GM18517 (cell line): ENCODE data around the gene SLC37A1.

Experiments used
- ATAC-seq: cut with Tn5 transposase; IDR thresholded peaks from one replicate; pipeline ENCODE4 v1.9.1; 2021; ENCODE audit warnings: mild to moderate bottlenecking, moderate library complexity; ENCODE audit not compliant: unreplicated experiment

Gene SLC37A1

DNA sequence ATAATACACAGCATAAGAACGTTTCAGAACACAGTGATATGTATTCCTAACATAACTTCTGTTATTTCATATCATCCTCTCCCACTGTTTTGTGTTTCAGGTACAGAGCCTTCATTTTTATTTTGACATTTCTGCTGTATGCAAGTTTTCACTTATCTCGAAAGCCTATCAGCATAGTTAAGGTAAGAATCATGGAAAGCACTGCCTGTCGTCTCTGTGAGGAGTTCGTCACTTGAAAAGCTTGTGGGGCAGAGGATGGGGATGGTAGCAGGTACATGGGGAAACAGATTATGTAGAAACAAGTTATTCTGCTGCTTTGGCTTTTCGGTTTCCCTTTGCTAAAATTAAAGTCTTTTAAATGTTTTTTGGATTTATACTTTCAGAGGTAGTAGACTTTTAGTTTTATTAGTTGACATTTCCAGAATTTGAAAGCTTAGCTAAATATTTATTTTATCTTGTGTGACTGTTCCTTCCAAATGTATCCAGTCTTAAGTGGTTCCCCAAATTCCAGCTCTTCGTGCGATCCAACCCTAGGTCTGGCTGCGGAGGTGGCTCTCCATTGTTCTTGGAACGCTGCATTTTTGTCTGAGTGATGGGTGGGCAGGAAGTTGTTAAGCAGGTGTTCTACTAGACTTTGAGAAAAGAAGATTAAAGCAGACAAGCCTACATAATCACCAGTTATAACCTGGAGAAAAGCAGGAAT is 12.2 kb downstream of the SLC37A1 start:
- ATAC-seq = no peak

DNA sequence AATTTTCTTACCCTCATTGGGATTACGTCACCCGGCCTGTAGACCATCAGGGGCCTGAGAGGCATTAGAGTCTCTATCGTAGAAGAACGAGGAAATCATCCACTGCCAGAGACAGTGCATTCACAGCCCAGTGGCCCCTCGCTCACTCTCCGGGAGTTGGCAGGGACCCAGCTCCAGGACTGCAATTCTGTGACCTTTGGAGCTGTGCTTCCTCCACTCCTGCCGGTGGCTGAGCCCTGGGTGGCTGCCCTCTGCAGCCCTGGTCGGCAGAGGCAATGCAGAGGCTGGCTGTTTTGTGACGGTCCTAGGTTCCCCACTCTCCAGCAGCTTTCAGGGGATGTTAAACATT is 12.7 kb downstream of the SLC37A1 start:
- no peak for ATAC-seq

DNA sequence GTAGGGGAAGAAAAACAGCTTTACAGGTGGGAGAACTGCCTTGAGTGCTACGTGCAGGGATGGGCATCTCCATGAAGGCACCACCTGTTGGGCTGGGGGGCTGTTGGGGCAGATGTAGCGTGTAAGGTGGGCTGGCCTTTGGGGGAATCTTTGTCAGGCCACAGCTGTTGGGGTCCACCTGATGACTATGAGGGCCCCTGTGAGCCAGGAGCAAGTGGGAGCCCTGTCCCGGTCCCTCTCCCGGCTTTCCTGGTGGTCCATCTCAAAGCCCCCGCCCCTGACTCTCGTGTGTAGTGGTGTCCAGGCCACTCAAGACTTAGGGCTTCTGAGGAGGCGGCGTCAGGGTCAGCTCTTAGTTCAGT is 13.5 kb downstream of the SLC37A1 start:
- no peak for ATAC-seq

DNA sequence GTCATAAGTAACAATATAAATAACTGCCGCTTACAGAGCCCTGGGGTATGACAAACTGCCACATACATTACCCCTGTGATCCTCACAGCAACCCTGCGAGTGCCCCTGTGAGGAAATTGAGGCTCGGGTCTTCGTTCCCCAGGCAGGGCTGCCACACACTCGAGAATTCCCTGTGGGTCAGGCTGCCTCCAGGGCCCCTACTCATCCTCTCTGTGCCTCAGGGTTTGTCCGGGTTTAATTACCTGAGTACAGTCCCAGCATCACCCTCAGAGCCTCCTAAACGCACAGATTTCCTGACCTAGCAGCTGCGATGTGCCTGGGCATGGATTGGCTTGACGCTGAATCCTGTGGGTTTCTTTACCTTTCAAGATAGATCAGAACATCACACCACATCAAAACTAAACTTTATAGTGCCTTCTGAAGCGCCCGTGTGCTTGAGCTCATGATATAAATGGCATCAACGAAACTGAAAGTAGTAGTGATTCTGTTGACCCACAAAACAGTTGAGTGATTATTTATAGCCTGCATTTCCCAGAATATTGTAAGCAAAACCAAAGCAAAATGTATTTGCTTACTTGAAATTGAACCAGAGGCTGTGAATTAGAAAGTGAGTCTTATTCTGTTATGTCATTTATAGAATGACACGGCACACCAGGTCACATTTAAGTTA is 14.0 kb downstream of the SLC37A1 start:
- ATAC-seq = no peak

DNA sequence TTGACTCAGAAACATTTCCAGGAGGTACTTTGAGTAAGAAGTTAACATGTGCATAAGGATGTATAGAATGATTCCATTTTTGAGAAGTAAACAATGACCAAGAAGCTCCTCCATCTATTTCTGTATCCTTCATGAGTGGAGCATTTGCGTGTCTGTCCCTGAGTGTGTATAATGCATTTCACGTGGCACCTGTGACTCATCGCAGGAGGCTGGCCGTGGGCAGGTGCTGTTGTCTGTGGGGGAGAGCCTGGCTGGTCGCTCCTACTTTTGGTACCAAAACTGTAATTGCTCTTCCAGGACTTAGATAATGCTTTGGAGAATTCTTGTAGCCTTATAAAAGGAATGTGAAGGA is 16.5 kb downstream of the SLC37A1 start:
- no peak for ATAC-seq

DNA sequence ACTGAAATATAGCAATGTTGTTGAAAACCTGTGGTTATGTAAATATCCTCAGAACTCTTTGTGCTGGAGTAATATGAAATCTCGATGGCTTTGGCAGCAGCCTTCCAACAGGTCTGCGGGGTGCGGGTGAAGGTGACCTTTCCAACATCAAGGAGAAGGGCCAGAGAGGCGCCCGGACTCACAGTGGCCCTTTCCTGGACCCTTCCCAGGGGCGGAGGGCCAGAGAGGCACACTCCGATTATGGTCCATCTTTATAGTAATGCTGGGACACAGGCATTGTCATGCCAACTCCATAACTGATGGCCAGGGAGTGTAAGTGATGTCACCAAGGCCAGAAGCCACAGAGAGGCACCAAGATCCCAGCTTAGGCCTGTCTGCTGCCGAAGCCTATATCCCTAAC is 18.1 kb downstream of the SLC37A1 start:
- ATAC-seq = no peak

DNA sequence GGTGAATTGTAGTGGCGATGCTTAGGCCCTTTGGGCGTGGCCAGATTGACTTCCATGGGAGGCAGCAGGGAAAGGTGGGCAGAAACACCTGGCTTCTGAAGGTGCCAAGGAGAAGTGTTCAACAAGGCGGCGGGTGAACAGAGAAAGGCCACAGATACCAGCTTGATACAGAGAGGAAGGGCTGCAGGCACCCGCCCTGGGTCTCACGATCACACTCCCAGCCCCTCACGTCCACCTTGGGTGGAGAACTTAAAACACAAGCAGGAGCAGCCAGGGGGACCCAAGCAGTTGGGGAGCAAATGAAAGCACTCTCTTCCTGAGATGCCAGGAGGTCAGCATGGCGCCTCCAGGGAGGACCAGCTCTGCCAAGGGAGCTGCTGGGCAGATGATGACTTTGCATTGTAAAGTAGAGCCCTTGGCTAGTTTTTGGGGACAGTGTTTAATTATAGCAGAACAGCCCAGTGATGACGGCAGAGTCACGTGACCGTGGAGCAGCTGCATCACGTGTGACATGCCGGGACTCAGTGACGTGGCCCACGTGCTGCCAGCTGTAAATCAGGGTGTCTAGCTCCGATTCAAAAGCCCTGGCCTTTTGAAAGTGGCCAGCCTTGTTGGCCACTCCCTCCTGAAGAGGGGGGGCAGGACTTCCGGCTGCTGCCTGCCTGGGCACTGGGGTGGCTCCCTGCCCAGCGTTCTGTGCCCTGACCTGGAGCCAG is 19.0 kb downstream of the SLC37A1 start:
- no peak for ATAC-seq

DNA sequence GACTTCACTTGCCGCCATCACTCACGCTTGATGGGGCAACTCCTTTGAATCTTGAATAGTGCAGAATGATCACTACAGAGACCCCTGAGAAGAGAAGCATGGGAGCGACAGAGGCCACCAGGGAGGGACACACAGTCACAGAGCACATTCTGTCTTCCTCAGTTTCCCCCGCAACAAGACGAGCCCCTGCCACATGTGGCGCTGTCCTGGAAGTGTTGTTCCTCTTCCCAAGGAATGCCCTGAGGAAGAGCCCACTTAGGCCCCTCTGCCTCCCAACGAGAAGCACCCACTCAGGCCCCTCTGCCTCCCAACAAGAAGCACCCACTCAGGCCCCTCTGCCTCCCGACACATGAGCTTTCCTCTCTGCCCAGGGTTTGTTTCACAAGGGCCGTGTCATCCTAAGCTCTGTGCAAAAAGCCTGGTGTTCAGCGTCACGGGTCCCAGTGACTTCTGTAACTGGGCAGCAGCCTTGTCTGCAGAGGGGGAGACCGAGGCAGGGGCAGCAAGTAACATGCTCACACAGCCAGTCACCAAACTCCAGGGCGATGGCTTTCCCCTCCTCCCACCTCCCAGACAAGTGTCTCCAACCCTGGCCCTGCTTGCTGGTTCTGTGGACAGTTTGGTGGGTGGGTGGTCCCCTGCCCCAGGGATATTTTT is 19.8 kb downstream of the SLC37A1 start:
- ATAC-seq = no peak

DNA sequence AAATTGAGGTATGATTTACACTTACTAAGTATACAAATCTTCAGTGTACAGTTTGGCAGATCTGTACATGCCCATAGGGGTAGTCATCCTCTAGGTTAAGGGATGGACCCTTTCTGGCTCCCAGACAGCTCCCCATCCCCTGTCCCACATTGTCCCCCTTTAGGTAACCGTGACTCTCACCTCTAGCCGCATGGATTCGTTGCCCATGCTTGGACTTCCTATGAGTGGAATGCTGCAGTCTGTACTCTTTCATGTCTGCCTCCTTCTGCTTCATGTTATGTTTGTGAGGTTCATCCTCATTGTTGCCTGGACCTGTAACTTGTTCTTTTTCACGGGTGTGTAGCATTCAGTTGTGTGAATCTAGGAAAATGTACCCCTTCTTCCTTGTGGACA is 20.3 kb downstream of the SLC37A1 start:
- no peak for ATAC-seq

DNA sequence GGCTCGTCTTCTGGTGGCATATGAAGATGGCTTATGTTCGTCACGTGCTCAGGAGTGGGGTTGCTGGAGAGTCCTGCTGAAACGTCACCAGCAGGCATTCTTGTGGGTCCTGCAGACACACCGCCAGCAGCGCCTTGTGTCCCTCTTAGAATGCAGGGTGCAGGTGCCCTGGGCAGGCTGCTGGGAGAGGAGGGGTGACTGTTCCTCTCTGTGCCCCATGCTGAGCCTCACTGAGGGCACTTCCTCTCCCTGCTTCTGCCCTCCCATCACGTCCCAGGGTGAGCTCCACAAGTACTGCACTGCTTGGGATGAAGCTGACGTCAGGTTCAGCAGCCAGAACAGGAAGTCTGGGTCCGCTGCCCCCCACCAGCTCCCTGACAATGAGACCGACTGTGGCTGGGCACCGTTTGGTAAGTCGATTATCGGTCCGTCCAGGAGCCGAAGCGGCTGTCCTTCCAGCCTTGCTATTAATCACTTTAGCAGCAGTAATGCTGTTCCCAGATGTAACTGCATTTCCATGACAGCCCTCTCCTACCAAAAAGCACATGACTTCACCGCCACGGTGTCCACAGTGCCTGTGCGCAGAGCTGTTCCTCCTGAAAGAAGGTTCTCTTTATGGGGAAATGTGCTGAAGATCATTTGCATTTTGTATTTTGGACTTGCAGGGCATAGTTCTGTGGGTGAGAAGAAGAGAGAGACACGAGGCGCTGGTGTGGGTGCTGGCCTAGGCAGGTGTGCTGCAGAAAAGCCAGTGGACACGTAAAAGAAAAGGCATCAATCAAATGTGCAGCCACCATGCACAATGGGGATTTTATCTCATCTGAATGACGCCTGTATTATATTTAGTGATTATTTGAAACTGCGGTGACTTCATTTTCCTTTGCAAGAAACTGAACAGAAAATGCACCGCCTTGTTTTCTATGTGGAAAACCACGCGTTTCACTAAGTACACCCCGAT is 21.0 kb downstream of the SLC37A1 start:
- ATAC-seq = peak; percentile 43

DNA sequence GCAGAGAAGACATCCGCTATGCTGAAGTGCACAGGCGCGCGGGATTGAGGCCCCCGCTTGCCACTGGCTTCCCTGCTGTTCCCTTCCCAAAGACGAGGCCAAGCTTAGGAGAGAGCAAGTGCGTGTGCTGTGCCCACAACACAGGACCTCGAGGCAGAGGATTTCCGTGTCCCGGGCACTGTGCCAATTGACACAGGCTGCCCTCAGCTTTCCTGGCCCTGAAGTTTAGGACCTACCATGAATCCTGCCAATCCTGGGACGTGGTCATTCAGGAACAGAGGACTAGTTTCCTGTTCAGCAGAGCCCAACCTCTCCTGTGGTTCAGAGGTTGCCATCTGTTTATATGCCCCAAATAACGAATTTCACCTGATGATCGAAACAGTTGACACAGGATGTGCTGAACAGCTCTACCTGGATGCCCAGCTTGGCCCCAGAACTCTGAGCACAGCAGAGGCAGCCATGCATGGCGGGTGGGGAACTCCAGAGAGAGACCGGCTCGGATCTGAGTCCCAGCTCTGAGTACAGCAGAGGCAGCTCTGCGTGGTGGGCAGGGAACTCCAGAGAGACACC is 22.0 kb downstream of the SLC37A1 start:
- peak; percentile 53 for ATAC-seq

DNA sequence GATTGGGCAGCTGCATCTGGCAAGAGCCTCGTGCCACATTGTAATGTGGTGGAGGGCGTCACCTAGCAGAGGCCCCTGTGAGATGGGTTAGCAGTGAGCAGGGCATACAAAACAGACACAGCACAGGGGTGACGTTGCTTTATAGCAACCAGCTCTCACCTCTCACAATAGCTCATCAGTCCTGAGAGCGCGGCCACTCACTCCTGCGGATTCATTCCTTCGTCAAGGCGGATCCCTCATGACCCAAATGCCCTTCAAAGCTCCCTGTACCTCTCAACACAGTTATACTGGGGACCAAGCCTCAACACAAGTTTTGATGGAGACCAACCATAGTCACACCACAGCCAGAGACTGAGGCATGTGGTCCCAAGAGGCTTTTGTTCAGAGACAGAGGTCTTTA is 22.9 kb downstream of the SLC37A1 start:
- no peak for ATAC-seq

DNA sequence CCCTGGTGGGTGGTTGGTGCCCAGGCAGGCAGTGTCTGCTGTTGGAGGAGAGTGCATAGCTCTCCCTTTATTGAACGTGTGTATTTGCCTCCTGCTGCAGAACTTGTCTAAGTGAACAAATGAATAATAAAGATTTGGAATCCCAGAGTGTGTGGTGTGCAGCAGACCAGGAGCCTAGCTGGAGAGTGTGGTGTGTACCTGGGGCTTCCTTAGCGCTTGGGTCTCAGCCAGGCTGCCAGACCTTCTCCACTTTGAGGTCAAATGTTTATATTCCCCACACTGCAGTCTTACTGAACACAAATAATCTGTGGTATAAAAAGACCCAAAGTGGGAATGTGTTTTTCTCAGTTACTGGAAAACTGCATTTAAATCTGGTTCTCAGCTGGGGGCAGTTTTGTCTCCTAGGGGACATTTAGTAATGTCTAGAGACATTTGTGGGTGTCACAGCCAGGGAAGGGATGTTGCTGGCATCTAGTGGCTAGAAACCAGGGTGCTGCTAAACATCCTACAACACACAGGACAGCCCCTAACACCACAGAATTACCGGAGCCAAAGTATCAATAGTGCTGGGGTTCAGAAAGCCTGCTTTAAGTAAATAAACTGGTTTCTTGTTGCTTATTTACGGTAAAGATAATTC is 23.6 kb downstream of the SLC37A1 start:
- no peak for ATAC-seq

DNA sequence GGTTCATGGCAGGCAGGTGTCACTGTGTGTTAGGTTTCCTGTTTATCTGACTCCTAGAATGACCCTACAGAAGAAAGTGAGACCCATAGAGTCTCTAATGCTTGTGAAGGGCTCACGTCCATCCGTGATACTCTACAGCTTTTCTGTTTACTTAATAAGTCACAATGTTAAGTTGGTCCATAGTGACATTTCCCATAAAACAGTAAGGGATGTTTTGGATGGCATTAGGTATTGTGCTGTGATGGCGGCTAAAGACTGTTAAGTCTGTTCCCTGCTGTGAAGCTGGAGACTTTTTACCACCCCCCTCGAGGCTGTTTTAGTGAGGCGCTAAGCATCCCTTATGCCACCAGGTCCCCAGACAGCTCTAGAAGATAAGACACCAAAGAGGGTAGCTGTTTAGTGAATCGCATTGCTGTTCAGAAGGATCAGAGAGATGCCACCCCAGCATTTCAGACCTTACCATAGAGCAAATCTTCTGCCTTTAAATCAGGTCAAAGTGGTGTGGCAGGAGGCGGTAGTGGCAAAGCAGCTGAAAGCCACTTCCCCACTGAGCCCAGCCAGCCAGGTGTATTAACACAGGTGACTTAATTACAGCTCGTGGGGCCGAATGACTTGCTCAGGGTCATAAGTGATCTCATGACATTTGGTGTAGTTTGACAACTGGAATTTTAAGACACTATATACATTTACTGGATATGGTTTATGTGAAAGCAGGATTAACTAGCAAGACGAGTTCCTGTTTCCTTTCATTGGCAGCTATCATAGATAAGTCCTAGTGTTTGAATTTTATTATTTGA is 25.0 kb downstream of the SLC37A1 start:
- ATAC-seq = no peak

DNA sequence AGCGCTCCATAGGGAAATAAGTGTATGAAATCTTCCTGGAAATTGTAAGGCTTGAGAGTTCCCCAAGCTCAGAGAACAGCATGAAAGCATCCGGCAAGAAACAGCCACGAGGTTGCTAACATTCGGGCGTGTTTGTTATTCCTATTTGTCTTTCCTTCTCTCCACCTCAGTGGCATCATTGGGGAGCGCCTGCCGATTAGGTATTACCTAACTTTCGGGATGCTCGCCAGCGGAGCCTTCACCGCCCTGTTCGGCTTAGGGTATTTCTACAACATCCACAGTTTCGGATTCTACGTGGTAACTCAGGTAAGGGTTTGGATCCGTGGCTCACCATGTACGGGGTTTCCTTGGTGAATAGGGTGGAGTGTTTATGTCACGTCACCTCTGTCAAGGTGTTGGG is 25.7 kb downstream of the SLC37A1 start:
- no peak for ATAC-seq

DNA sequence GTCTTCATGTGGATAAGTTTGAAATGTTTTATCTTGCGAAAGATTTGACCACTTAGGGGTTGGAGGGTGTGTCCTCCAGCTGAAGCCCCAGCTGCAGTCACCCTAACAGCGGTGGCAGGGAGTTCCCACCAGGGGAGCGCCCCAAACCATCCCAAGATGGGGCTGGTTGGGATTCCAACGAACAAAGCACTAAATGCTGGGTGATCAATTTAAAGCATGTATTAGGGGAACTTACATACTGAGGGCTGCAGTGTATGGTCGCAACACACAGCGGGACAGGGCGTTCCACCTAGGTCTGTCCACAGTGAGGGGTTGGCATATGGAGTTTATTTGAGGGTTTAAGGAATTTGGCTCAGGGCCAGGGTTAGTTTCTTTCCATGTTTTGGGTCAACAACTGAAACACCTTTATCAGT is 26.3 kb downstream of the SLC37A1 start:
- no peak for ATAC-seq

DNA sequence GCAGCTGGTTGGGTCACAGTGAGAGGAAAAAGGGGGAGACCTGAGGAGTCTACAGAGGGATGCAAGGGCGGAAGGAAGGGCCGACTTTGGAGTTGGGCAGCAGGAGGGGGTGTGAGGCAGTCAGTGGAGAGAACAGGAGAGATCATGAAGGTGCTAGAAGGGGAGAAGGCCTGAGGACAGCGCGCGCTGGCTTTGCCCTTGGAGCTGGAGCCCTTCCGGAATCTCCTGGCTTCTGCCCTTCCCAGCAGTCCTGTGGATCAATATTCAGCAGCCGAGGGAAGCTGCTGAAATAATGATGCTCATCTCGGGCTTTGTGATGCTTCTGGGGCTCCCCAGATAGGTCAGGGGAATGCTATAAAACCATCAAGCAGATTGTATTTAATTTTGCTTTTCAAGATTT is 26.7 kb downstream of the SLC37A1 start:
- no peak for ATAC-seq

DNA sequence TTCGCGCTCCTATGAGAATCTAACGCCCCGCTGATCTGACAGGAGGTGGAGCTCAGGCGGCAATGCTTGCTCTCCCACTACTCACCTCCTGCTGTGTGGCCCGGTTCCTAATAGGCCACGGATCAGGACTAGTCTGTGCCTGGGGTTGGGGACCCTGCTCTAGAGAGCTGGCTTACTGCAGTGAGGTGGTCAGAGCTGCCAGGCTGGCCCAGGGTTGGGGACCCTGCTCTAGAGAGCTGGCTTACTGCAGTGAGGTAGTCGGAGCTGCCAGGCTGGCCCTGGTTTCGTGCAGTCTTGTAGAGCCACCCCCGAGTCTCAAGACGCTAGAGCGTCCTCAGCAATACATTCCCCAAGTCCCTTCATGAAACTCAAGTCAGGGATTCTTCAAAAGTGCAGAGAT is 27.5 kb downstream of the SLC37A1 start:
- ATAC-seq = no peak

DNA sequence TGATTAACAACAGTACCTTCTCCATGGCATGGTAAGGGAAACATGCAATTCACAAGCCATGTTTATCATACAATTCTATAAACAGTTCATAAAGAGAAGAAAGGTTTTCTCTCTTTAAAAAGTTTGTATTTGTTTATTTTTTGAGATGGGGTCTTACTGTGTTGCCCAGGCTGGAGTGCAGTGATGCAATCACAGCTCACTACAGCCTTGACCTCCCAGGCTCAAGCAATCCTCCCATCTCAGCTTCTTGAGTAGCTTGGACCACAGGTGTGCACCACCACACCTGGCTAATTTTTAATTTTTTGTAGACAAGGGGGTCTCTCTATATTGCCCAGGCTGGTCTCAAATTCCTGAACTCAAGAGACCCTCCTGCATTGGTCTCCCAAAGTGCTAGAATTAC is 28.0 kb downstream of the SLC37A1 start:
- no peak for ATAC-seq
